Hepatic stellate cell (primary cell): Measurements from ENCODE around the gene UBN1.
A peak's percentile ranks its signal among the peaks of the same experiment; 100 is the strongest.
"Not testable (repeated sequence)": the region's sequence is repeated elsewhere in the genome, so short reads cannot be mapped to it uniquely, and the experiment has no call there.

Source experiments
- DNase-seq: peaks from one replicate; pipeline ENCODE4 v3.0.0; 2011; ENCODE audit warnings: low spot score

UBN1 gene

DNA sequence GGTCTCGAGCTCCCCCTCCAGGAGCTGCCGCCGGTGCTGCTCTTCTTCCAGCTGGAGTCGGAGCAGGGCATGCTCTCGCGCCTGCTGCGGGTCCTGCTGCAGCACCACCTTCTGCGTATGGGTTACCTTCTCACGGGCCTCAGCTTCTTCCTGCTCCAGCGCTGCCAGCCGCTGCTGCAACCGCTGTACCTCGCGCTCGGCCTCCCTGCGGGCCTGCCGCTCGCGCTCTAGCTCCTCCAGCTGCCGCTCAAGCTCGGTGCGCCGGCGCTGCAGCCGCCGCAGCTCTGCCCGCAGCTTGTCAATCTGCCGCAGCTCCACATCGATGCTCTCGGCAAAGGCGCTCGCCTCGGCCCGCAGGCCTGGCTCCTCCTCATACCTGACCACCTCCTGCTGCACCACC is 36.9 kb downstream of the UBN1 start:
- DNase-seq: no peak

GRCh38 chr16:4884972-4885874 is 37.9 kb downstream of the UBN1 start:
- DNase-seq: no peak

DNA sequence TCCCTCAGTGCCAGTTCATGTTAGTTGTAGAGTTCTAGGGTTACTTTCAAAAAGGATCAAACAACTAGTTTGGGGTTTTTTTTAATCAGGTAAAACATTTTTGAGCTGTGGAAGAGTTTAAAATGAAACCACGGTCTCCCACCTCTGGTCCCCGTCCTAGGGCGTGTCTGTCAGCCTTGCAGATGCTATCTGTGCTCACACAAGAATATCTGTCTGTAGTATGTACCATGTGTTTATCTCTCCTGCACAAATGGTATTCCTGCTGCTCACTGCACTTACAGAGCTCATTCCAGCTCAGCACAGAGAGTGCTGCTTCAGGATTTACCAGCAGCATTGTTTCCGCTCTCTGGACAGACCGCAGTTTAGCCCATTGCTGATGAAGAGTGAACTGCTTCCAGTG is 38.9 kb downstream of the UBN1 start:
- no peak for DNase-seq

GRCh38 chr16:4888428-4889135 is 41.3 kb downstream of the UBN1 start:
- no peak for DNase-seq

DNA sequence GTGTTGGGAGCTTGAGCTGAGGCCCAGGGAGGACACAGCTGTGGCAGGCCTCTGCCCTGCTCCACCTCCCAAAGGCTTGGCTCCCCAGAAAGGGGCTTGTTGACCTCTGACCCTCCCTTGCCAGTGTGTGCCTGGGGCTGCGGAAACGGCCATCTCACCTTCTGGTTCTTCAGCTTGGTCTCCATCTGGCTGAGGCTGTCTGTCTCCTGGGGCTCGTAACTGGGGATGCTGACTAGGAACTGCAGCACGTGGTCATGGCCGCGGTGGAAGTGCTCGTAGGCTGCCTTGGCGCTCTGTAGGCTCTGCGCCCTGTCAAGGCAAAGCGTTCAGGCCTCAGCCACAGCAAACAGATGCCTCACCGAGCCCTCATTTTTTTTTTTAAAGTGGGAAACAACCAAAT is 42.7 kb downstream of the UBN1 start:
- no peak for DNase-seq

GRCh38 chr16:4890686-4891085 is 43.4 kb downstream of the UBN1 start:
- no peak for DNase-seq

DNA sequence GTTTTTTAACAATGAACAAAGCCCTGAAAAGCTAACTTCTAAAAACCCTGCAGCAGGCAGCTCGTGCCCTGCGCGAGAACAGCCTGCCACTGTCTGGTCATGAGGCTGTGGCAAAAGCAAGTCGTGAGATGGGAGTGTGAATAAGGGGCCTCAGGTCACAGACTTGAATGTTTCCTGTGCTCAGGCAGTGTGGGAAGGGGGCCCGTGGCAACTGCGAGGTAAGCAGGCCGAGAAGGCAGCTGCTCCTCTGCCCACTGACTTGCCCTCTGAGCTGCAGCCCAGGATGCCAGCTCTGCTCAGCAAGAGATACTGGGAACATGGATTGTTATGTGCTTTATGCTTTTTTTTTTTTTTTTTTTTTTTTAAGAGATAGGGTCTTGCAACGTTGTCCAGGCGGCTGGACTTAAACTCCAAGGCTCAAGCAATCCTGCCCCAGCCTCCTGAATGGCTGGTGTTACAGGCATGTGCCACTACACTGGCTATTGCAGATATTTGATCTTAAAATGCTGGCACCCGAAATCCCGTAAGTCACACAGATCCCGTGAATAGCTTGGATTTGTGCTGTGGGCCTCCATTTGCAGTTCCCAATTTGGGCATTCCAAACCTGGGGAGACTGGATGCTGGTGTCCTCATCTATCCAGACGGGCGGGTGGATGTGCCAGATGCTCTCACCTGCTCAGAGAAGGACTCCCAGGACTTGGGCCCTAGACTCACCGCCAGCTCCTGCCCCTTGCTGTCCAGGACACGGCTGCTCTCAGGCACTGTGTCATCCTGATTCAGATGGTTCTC is 44.0 kb downstream of the UBN1 start:
- DNase-seq: peak; percentile 33

DNA sequence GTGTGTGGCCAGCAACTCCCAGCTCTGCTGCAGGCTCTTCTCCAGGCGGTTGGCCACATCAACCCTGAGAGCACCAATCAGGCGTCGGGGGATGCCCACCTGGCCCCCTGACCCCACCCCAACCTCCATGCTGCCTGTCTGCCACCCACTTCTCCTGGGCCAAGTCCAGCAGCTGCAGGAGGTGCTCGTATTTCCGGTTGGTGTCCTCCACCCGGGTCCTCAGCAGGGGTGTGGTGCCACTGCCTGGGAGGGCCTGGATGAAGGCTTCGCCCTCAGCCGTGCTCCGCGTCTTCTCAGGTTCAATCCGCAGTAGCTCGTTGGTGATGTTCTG is 44.6 kb downstream of the UBN1 start:
- DNase-seq: no peak

- peak; percentile 68 for DNase-seq
These were observed 45.3 kb downstream of the UBN1 start for GRCh38 chr16:4892361-4893102.

DNA sequence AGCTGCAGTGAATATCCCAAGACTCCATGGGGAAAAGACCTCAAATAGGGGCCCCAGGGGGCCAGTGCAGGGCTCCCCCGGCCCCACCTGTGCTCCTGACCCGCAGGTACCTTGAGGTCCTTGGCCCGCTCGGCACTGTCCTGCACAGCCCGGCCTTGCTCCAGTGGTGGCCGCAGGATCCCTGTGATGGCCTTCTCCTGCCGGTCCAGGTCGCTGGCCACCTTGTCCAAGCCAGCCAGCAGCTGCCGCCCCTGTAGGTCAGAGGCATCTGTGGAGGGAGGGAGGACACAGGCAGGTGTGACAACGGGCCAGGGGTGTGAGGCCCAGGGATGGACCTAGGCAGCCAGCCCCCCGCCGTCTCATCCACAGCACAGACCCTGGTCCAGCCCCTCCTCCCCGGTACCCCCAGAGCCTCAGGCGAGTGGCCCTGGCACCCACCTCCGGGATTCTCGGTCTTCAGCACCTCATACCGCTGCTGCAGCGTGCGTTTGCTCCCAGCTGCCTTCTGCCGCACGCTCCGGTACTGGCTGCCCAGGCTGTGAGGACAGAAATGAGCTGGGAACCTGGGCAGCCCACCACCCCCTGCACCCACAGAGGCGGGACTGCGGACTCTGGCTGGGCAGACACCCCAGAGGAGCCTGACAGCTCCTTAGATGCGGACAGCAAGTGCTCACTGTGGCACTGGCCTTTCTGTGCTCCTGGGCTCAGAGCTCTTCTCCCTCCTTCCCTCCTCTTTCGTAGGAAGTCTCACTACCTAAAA is 46.0 kb downstream of the UBN1 start:
- DNase-seq: no peak

- DNase-seq: peak; percentile 57
These were observed 47.2 kb downstream of the UBN1 start for GRCh38 chr16:4894276-4895150.

DNA sequence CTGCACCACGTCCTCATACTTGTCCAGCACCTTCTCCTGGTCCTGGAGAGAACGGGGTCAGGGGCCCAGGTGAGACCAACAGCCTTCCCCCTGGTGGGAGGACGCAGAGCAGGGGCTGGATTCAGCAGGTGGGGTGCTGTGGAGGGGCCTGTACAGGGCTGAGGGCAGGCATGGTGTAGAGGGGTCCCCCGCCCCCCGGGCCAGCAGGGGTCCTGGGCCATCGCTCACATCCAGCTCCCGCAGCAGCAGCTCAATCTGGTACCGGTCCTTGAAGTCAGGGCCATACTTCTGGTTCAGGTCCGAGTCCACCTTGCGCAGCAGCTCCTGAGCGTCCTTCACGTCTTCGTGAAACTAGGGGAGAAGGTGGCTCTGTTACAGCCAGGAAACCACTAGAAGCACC is 48.1 kb downstream of the UBN1 start:
- DNase-seq: no peak

- DNase-seq: not testable (repeated sequence)
These were observed 49.5 kb downstream of the UBN1 start for GRCh38 chr16:4896761-4897160.

GRCh38 chr16:4897328-4897727 is 50.0 kb downstream of the UBN1 start:
- DNase-seq: no peak

- DNase-seq: no peak
These were observed 51.7 kb downstream of the UBN1 start for GRCh38 chr16:4898811-4899473.

DNA sequence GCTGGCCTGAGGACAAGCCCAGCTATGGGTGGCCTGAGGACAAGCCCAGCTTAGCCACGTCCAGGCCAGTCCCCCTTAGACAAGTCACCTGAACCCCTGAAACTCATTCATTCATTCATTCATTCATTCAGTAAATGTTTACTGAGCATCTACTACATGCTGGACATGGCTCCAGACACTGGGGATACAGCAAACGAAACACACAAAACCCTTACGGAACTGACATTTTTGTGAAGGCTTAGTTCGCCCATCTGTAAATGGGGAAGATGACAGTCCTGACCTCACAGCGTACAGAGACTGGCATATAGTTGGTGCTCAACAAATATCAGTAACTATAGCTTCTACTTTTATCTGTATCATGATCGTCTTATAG is 52.2 kb downstream of the UBN1 start:
- DNase-seq: no peak

DNA sequence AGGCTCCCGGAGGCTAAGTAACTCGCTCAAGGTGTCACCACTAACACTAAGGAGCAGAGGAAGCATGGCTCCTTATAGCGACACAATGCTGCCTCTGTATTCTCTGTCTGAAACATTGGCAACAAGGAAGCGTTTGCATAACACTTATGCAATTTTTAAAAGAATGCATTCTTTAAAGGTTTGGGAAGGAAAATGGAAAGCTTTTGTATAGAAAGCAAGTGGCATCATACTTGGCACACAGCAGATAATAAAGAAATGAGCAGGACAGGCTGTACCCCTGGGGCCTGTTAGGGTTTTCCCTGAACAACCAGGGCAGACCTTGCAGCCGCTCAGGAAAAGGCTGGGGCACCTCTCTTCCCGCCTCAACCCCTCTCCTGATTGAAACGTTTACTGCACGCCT is 52.8 kb downstream of the UBN1 start:
- no peak for DNase-seq

DNA sequence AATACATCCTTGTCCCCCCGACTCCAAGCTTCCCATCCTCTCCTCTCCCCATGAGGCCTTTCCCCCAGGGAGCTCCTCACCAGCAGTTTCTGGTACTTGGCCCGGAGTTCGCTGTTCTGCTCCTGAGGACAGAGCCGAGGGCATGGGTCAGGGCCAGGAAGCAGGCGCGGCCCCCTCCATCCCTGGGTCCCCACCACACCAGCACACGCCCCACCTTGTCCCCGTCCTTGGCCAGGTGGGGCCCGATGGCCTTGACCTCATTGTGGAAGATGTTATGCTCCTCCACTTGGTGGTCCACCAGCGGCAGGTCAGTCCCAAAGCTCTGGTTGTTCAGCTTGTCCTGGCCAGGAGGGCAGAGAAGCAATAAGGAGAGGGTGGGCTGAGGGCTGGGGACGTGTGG is 53.5 kb downstream of the UBN1 start:
- no peak for DNase-seq

DNA sequence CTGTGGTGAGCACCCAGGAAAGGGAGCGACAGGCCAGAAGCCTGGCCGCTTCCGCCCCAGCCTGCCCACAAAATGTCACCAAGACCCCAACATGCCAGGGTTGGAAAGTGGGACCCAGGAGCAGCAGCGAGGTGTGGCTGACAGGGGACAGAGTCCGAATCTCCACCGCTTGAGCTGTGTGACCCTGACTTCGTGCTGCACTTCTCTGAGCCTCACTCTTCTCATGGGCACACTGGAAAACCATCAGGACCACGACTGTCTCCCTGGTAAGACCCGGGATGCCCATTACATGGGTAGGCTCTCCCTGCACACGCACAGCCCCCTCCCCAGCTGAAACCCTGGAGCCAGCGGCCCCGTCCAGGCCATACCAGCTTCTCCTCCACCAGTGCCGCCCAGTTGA is 54.8 kb downstream of the UBN1 start:
- no peak for DNase-seq
